NK-92 (cell line): ENCODE data around the gene FGFR1OP2.
A peak's percentile ranks its signal among the peaks of the same experiment; 100 is the strongest.
"Not testable (repeated sequence)": the region's sequence is repeated elsewhere in the genome, so short reads cannot be mapped to it uniquely, and the experiment has no call there.

ENCODE experiments used
- DNase-seq: peaks from one replicate; lab custom pipeline; 2025; ENCODE audit not compliant: unreplicated experiment; lab: John Stamatoyannopoulos, UW

The FGFR1OP2 gene

DNA sequence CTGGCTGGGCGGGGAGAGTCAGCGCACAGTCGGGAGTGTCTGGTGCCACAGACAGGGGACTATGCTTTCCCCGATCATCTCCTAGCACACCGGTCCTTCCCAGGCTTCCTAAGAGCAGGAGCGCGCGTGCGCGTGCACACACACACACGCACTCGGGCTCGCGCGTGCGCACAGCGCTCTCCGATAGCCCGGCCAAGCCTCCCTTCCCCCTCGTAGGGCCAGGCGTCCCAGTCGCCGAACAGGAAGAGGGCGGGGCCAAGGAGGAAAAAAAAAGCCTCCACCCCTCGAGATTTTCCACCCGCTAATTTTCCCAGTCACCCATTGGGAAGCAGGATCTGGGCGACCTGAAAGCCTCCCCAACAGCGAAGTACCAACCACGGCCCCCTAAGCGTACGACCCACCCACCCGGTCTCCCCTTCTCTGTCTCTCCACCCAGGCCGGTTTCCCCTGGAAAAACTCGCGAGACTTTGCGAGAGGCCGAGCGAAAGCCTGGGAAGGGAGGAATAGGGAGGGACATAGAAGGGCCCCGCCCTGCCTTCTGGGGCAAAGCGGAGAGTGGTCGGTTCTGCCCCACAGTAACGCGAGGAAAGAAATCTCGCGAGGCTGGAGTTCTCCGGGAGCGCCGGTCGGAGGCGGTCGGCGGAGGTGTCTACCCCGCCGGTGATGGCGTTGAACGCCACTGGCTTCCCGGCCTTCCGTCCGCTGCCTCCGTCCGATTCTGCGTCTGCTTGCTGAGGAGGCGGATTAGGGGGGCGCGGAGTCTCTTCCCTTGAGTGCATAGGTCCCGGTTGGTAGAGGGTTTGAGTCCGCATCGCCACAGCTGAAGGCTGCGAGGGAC lies at the start of gene FGFR1OP2, which contains the start of gene INTS13:
Gene FGFR1OP2 (plus strand): TSS at position 608 of the 838 bp plus-strand sequence. CDS start 15,689 bp downstream, outside the sequence.
Gene INTS13 (minus strand): TSS at position 119 of the 838 bp plus-strand sequence. CDS start 1,178 bp downstream, outside the sequence.
- peak; percentile 72 for DNase-seq

DNA sequence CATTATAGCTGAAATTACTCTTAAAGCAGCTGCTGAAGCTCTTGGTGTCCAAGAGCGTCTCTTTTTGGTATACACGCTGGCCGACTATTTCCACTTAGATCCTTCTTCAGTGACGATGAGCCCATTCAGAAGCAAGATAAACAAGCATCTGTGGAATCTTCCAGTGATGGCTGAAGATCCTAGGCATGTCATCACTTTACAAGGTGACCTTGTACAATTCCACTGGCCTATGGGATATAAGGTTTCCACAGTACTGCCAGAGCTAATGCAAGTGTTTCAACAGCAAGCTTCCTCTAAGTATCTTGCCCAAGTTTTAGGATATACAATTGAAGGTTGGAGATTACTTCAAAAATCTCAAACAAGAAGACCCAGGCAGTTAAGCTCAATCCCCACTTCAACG lies 47.5 kb upstream of the FGFR1OP2 start:
- DNase-seq: no peak

DNA sequence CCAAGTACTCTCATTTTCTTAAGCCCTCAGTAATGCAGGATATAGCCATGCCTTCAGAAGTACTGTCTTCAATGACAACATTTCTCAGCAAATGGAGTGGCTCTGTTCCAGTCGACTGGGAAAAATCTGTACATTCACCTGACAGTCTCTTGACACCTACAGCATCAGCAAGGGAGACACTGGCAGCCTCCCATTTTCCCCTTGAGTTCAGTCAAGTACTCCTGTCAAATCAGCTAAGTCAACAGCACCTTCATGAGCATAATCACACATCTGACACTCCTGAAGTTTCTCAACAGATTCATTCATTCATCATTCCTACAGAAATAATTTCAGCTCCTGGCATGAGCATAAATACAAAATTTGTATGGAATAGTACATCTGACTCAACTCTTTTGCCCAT lies 46.6 kb upstream of the FGFR1OP2 start:
- no peak for DNase-seq

DNA sequence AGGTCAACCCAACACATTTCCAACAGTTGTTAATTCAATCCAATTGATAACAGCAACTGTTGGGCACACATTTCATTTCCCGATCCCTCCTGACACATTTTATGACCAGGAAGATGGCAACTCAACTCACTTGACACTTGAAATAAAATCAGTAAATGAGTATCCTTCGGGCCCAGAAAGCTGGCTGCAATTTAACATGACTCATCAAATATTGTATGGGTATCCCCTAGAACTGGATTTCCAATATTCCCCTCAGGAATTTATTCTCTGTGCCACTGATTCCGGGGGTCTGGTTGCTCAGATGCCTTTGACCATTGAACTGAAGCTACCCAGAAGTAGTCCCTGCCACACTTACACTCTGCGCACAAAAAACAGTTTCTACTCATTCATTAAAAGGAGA lies 42.6 kb upstream of the FGFR1OP2 start:
- DNase-seq: no peak

DNA sequence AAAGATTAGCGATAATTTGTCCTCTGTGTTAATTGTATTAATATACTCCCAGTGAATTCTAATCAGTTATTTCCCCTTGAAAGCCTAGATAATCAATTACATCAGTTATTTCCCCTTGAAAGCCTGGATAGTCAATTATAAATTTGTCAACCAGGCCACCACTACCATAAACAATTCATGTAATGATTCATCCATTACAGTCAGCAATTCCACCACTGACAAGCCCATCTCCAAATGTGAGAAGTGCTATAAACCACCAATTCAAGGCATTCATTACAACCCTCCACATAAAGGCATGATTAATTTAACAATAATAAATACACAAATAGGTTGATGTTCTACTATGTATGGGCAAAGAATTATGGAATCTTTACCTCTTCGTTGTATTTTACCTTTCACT lies 41.4 kb upstream of the FGFR1OP2 start:
- DNase-seq: no peak

DNA sequence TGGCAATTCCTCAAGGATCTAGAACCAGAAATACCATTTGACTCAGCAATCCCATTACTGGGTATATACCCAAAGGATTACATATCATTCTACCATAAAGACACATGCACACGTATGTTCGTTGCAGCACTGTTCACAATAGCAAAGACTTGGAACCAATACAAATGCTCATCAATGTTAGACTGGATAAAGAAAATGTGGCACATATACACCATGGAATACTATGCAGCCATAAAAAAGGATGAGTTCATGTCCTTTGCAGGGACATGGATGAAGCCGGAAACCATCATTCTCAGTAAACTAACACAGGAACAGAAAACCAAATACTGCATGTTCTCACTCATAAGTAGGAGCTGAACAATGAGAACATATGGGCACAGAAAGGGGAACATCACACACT lies 34.9 kb upstream of the FGFR1OP2 start:
- not testable (repeated sequence) for DNase-seq

DNA sequence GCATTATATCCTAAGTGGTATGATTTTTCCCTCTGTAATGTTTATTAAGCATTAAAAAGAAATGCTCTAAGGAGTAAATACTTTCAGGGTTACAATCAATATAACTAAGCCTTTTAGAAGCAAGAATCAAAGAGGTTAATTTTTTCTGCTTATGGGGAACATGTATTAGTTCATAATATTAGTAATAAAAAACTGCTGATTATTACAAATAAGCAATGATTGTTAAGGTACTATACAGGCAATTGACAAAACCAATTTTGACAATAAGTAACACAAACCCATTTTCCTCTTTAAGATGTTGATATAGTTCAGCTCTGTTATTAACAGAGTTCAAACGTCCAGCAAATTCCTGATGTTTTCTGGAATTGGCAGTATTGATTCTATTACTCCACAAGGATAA lies 32.2 kb upstream of the FGFR1OP2 start:
- DNase-seq: no peak

DNA sequence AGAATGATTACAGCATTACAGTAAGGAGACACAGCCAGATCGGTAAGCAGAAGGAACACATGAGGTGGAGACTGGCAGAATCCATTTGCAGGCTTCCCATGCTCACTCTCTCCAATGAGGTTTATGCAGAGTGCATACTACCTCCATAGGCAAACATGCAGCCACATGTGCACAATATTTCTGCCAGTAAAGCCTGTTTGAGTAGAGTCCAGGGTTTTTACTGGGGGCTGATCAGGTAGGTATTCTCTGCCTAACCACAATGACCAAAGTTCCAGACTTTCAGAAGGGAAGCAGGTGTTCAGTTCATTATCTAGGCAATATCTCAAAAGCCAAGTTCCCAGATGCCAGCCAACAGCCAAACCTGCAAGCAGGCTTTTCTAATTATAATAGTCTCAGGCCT lies 31.6 kb upstream of the FGFR1OP2 start:
- no peak for DNase-seq

DNA sequence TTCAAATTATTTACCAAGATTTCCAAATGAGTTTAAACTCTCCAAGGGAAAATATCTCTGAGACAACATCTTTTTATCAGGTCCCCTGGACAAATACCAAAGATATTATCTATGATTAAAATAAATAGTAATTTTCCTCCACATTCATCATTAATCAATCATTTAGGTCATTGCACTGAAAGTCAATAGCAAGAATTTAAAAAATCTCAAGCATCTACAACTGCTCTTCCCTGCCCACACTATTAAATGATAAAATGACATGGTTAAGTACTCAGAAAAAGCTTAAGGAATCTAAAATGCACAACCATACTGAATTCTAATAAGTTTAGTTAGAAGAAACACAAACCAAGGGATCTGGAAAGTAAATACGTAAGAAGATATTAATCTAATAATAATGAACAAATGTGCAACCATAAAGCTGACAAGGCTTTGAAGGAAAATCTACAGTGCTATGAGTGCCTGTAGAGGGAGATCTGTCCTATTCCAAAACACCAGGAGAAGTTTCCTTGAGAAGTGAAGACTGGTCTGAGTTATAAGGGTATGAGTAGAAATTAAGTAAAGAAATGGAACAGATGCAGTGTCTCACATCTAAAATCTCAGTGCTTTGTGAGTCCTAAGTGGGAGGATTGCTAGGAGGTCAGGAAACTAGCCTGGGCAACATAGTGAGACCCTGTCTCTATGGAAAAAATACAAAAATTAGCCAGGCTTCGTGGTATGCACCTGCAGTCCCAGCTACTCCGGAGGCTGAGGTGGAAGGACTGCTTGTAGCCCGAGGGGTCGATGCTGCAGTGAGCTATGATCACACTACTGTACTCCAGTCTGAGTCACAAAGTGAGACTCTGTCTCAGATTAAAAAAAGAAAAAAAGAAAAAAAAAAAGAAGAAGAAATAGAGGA lies 19.7 kb upstream of the FGFR1OP2 start:
- DNase-seq: no peak

DNA sequence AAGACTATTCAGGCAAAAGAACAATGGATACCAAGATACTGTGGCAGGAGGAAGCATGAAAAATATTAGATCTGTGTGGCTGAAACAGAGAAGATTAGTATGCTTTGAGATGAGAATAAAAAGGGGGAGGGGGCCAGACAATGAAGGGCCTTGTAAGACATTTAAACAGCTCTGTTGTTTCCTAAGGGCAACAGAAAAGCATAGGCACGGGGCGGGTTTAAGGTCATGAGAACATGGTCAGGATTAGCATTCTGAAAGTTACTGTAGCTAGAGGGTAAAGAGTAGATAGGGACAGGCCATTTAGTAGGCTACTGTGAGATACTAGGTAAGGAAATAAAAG lies 19.1 kb upstream of the FGFR1OP2 start:
- DNase-seq: no peak

DNA sequence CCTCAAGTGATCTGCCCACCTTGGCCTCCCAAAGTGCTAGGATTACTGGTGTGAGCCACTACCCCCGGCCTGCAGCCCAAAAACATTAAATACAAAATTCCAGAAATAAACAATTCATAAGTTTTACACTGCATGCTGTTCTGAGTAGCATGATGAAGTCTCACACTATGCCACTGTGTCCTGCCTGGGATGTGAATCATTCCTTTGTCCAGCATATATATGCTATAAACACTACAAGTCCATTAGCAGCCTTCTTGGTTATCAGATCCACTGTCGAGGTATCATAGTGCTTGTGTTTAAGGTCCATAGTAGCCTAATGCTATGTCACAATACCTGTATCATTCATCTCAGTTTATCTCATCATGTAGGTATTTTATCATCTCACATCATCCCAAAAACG lies 16.4 kb upstream of the FGFR1OP2 start:
- DNase-seq: no peak

DNA sequence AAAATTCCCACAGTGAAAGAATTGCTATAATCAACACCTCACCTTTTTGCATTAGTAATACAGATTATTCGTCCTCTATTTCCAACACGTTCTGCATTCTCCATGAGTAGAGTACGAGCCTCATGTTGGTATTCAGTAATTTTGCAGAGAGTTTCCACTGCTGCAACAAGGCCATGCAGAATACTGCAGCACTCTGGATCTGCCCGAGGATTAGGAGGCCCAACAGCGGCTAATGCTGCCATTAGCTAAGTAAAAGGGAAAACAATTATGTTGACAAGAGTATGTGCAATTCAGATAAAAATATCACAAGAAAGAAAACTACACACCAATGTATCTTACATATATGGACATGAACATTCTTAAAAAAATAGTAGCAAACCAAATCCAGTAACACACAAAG lies 9.6 kb upstream of the FGFR1OP2 start:
- no peak for DNase-seq

DNA sequence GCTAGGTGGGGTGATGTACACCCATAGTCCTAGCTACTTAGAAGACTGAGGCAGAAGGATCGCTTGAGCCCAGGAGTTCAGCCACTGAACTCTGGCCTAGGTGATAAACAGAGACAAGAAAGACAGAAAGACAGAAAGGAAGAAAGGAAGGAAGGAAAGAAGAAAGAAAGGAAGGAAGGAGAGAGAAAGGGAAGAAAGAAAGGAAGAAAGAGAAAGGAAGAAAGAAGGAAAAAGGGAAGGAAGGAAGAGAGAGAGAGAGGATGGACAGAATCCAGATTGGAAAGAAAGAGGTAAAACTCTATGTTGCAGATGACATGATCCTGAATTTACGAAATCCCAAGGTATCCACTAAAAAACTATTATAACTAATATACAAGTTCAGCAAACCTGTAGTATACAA lies 8.7 kb upstream of the FGFR1OP2 start:
- no peak for DNase-seq

DNA sequence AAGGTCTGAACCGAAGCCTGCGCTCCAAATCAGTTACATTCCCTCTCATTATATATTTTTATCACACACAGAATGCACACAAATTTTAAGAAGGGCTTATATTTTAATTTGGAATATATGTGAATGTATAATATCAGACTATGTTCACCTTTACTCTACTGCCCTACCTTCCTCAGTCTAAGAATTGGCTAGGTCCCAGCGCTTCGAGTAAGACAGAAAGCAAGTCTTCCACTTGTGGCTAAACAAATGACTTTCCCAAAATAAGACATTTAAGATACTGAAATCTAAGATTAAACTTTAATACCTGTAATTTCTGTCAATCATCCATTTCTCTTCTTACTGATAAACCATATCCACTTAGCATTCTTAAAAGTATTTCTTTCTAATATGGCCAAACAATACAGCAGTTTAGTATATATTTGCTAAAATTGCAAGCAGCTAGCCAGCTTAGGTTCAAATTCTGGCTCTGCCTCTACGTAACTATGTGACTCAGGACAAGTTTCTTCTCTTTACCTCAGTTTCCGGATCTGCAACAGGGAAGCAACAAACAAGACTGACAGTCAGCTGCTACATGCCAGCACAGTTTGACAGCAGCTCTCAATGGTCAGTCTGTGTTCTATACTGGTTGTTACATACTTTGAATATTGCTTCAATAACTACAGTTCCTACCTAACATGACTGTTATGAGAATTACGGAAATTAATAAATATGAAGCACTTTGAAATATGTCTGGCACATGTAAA lies 2.5 kb upstream of the FGFR1OP2 start:
- DNase-seq: no peak

DNA sequence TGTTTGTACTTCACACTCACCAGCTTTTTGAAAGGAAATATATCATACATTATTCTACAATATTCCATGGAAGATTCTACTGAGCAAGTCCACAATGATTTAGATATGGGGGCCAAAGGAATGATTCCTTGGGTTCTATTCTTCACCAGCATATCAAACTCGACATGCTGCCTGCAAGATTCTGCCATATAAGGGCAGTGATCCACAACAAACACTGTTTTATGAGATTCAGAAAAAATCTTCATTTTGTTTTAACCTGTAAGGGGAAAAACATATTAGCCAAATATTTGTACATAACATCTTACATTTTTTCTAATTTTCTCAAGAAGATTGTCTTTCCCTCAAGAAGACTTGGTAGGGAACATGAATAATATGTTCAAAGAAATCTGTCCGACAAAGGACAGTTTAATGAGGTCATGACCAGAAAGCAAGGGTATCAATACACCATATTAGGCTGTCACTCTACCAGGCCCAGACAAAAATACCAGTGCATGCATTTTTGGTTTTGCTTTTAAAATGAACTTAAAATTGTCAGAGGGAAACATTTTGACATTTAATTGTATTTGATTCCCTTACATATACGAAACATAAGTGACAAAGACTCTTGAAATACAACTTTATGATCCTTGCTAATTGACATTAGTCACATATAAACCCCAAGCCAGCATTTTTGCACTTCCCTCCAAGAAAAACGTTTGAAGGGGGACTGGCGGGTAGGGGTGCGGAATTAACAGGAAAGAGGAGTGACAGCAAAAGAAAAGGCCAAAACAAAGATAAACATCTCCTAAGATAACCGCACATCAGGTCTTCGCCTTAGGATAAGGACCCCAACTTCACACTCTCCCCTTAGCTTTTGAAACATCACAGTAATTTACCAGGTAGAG lies 1.5 kb upstream of the FGFR1OP2 start:
- DNase-seq: no peak

DNA sequence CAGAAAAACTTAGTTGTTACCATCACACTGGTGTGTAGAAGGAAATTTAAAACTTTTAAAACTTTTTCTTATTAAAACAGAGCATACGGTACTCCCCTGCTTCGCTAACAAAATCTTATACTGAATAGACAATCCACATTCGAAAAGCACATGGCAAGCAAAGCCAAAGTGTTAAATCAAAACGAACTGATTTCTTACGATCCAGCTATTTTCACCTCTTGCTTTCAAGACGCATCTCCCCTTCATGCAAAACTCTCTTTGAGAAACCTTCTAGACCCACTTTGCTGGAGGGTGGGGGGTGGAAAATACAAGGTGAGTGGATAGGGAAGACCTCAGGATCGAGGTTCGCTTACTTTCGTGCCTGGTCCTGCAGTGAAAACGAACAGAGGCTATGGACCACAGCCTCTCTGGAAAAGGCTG lies 817 bp upstream of the FGFR1OP2 start:
- DNase-seq: no peak

DNA sequence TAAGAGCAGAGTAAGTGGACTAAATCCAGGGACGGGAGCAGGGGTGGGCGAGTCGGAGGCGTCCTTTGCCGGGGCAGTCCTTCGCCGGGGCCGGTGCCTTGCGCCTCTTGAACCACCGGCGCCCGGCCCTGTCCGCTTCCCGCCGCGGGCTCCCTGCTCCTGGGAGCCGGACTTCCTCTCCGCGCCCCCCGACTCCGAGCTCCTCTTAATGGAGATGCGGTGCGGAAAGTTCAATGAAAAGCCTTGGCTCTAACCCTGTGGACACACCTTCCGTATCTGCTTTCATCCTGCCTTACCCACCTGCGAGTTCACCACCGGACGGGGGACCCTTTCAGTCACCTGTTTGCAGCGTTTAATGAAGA lies 412 bp downstream of the FGFR1OP2 start:
- DNase-seq: no peak

DNA sequence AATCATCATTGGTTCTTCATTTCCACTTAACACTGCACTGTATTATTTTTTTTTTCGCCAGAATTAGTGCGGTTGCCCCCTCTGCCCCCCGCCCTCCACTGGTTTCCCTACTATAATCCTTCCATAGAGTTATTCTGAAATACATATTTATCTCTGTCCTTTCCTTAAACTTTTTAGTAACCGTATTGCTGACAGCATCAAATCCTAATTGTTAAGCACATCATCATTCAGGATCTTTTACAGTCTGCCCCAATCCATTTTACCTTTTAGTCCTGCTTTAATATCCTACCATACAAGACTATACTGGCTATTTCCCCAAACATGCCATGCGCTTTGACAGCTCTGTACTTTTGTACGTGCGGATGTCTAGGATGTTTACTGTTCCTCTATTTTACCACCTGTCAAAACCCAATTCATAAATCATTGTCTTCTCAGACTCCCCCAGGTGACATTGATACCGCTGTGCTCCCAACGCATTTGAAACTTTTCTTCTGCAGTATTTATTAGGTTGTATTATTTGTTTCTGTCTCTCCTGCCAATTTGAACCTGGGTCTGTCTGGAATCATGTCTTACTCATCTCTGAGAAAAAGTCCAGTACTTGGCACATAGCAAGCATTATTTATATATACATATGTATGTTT lies 1.0 kb downstream of the FGFR1OP2 start:
- DNase-seq: no peak

DNA sequence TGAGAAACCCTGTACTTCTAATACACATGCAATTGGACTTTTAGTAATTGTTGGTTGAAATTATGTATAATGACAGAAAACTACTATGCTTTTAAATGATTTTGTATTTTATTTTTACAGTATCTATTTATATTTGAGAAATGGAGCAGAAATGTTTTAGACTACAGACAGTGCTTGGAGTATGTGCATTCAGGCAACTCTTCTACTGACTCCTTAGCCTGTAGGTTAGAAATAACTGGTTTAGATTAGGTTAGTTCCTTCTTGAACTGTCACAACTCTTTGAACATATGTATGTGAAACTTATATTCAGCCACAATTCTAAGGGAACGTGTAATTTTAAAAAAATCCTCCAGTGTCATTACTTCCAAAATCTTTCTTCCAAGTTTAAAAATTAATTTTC lies 1.7 kb downstream of the FGFR1OP2 start:
- DNase-seq: no peak
